Suprapubic skin (tissue), 4 donors: ENCODE results near the gene UBE4A. TPM values are rescaled to one million over a fixed set of nuclear protein-coding genes. Genes with fewer than 3 reads are reported as not detected.

ENCODE experiments used
- DNase-seq, 2 donors: peaks; one replicate each; pipeline ENCODE4 v3.0.0-alpha.2; 2019; ENCODE audit warnings: low spot score in 2 of 2
- H3K27ac ChIP-seq: fragments of 200-600 bp; sonication (generic); one replicate; pipeline ENCODE4 v1.5.1; 2019
- H3K27me3 ChIP-seq: fragments of 200-600 bp; sonication (generic); one replicate; pipeline ENCODE4 v1.5.1; 2019
- H3K36me3 ChIP-seq: fragments of 200-600 bp; sonication (generic); one replicate; pipeline ENCODE4 v1.5.1; 2019
- H3K4me1 ChIP-seq: fragments of 200-600 bp; sonication (generic); one replicate; pipeline ENCODE4 v1.5.1; 2019
- H3K4me3 ChIP-seq: fragments of 200-600 bp; sonication (generic); one replicate; pipeline ENCODE4 v1.5.1; 2019; ENCODE audit warnings: mild to moderate bottlenecking
- H3K9me3 ChIP-seq: fragments of 200-600 bp; sonication (generic); one replicate; pipeline ENCODE4 v1.5.1; 2019
- CTCF ChIP-seq, 2 donors: fragments of 200-600 bp in 1 of 2; fragments of 450-650 bp in 1 of 2; sonication (generic) in 1 of 2; IDR thresholded peaks; one replicate each; pipeline ENCODE4 v1.5.1; 2016 to 2019; ENCODE audit warnings: antibody characterized with exemption in 2 of 2, mild to moderate bottlenecking in 1 of 2, moderate library complexity in 1 of 2
- EP300 ChIP-seq: sonication (generic); formaldehyde crosslinking; IDR thresholded peaks from one replicate; pipeline ENCODE4 v1.6.1; 2017; ENCODE audit warnings: antibody characterized with exemption
- POLR2A ChIP-seq, 2 donors: fragments of 450-650 bp; IDR thresholded peaks; one replicate each; pipeline ENCODE4 v1.6.1; 2017; ENCODE audit warnings: antibody characterized with exemption in 2 of 2, mild to moderate bottlenecking in 2 of 2, moderate library complexity in 2 of 2
- POLR2AphosphoS5 ChIP-seq, 3 donors: sonication (generic); formaldehyde crosslinking; IDR thresholded peaks; one replicate each; pipeline ENCODE4 v1.6.1; 2017; ENCODE audit warnings: antibody characterized with exemption in 3 of 3
- WGBS: methylation state at CpG from one replicate; pipeline ENCODE4 v1.1.5; 2018; 5-methylcytosine and 5-hydroxymethylcytosine counted together
- total RNA-seq, 4 donors: library from RNA; depleted of rRNA; stranded (reverse); fragments of >200 nt; gene quantifications; one replicate each; pipeline ENCODE4 v1.1.0, GENCODE V29; 2016

UBE4A gene
- total RNA-seq, 4 donors from 2014 or later = 37.0 to 81.8 (median 50.4) TPM

DNA sequence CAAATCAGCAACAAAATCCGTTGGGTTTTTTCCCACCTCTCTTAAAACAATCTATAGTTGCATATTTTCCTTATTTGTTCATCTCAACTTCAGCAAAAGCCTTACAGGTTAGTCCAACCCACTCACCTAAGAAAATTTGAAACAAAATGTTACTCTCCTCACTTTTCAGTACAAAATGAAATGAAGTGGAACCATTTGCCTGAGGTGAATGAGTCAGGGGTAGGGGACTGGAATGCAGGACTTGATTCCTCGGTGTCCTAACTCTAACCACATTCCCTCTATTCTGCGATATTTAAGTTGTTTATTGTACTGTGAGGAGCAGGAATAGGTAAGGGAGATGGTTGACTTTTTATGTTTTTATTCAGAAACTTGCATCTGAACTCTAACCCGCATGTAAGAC lies 58.4 kb downstream of the UBE4A start:
- no peak for DNase-seq
- Histone ChIP-seq H3K4me1 (peaks cover 6% of the 10 kb centered on the region), H3K27me3 (no peaks in the 10 kb centered on the region), H3K36me3 (no peaks in the 10 kb centered on the region), H3K9me3 (no peaks in the 10 kb centered on the region), H3K4me3 (no peak overlapping the region), H3K27ac (no peak overlapping the region)
- WGBS = 79% methylated on average over 4 of the region's 4 CpGs
- TF ChIP-seq EP300 (no peak), CTCF (IDR thresholded peaks at IDR 0.05) (no peak), POLR2A (IDR thresholded peaks at IDR 0.05) (no peak), POLR2AphosphoS5 (IDR thresholded peaks at IDR 0.05) (no peak)

DNA sequence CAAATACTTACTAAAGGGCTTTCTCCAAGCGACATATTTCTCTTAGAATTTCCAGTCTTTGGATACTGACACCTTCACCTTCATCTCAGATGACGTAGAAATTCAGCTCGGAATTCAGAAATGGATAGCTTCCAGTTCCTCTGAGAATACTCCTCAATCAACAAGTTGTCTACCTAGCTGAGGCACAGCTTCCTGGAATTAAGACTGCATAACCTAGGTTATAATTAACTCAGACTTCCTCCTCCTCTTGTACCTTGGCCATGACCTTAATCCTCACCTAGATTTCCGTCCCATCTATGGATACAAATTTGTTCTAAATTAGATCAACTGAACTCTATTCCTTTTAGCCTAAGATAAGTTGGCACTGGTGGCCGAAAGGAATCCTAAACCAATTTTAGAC lies 59.4 kb downstream of the UBE4A start:
- Histone ChIP-seq H3K4me1 (peaks cover 6% of the 10 kb centered on the region), H3K4me3 (no peak overlapping the region), H3K36me3 (no peaks in the 10 kb centered on the region), H3K9me3 (no peaks in the 10 kb centered on the region), H3K27ac (no peak overlapping the region), H3K27me3 (no peaks in the 10 kb centered on the region)
- no peak for DNase-seq
- TF ChIP-seq EP300 = no peak
- no peak for TF ChIP-seq POLR2A (IDR thresholded peaks at IDR 0.05)
- no peak for TF ChIP-seq POLR2AphosphoS5 (IDR thresholded peaks at IDR 0.05)
- TF ChIP-seq CTCF (IDR thresholded peaks at IDR 0.05) = no peak
- 91% methylated on average over 5 of the region's 5 CpGs for WGBS

DNA sequence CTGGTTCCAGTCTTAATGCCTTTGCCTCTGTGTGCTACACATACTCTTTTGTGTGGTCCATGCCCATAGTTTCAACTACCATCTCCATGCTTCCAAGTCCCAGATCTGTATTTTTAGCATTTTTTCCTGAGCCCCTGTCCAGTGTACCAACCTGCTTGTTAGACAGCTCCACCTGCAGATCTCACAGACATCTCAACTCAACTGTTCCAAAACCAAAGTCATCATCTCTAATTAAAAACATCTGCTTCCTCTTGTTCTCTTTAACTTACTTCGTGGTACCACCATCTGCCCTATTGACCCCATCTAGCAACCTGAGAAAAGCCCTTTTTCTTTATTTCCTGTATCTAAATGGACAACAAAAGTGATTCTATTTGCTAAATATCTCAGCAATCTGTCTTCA lies 68.3 kb downstream of the UBE4A start:
- Histone ChIP-seq H3K27ac (no peak overlapping the region), H3K36me3 (no peaks in the 10 kb centered on the region), H3K9me3 (no peaks in the 10 kb centered on the region), H3K4me3 (no peak overlapping the region), H3K4me1 (no peaks in the 10 kb centered on the region), H3K27me3 (no peaks in the 10 kb centered on the region)
- no peak for DNase-seq
- WGBS = 26% methylated on average over 1 of the region's 1 CpG
- TF ChIP-seq POLR2AphosphoS5 (IDR thresholded peaks at IDR 0.05) (no peak), POLR2A (IDR thresholded peaks at IDR 0.05) (no peak), EP300 (no peak), CTCF (IDR thresholded peaks at IDR 0.05) (no peak)

- Histone ChIP-seq H3K36me3 (no peaks in the 10 kb centered on the region), H3K27me3 (no peaks in the 10 kb centered on the region), H3K4me1 (peaks cover 17% of the 10 kb centered on the region), H3K27ac (no peak overlapping the region), H3K4me3 (no peak overlapping the region), H3K9me3 (no peaks in the 10 kb centered on the region)
- TF ChIP-seq EP300 = no peak
- no peak for TF ChIP-seq POLR2A (IDR thresholded peaks at IDR 0.05)
- TF ChIP-seq CTCF (IDR thresholded peaks at IDR 0.05) = no peak
- TF ChIP-seq POLR2AphosphoS5 (IDR thresholded peaks at IDR 0.05) = no peak
- DNase-seq = no peak
- WGBS = 71% methylated on average over 2 of the region's 2 CpGs
Observed at GRCh38 chr11:118430956-118431355, 71.6 kb downstream of the UBE4A start.

GRCh38 chr11:118434123-118434552 lies 74.7 kb downstream of the UBE4A start:
- WGBS = 6% methylated on average over 9 of the region's 9 CpGs
- Histone ChIP-seq H3K4me1 (peaks cover 38% of the 10 kb centered on the region), H3K27me3 (no peaks in the 10 kb centered on the region), H3K9me3 (no peaks in the 10 kb centered on the region), H3K27ac (no peak overlapping the region), H3K4me3 (peak overlapping the region; percentile 69), H3K36me3 (no peaks in the 10 kb centered on the region)
- no peak for DNase-seq
- TF ChIP-seq CTCF (IDR thresholded peaks at IDR 0.05) = no peak
- TF ChIP-seq POLR2A (IDR thresholded peaks at IDR 0.05) = no peak
- TF ChIP-seq EP300 = no peak
- TF ChIP-seq POLR2AphosphoS5 (IDR thresholded peaks at IDR 0.05) = no peak
